Parathyroid adenoma (tissue), 2 donors: Measurements from ENCODE around the gene DPT.

ENCODE experiments used
- H2AFZ ChIP-seq: fragments of 300-600 bp; sonication (generic); one replicate; pipeline ENCODE4 v1.7.0; 2017; ENCODE audit warnings: antibody characterized with exemption, mild to moderate bottlenecking
- H3K27ac ChIP-seq: fragments of 300-600 bp; sonication (generic); one replicate; pipeline ENCODE4 v1.7.0; 2017
- H3K27me3 ChIP-seq: fragments of 300-600 bp; sonication (generic); one replicate; pipeline ENCODE4 v1.7.0; 2017; ENCODE audit warnings: low read length; ENCODE audit not compliant: control insufficient read depth, insufficient read depth
- H3K36me3 ChIP-seq: fragments of 300-600 bp; sonication (generic); one replicate; pipeline ENCODE4 v1.7.0; 2017; ENCODE audit warnings: low read length; ENCODE audit not compliant: control insufficient read depth, insufficient read depth
- H3K4me1 ChIP-seq: fragments of 300-600 bp; sonication (generic); one replicate; pipeline ENCODE4 v1.7.0; 2017; ENCODE audit warnings: control low read depth
- H3K4me2 ChIP-seq: fragments of 300-600 bp; sonication (generic); one replicate; pipeline ENCODE4 v1.7.0; 2017; ENCODE audit warnings: low read length
- H3K4me3 ChIP-seq: fragments of 300-600 bp; sonication (generic); one replicate; pipeline ENCODE4 v1.7.0; 2017; ENCODE audit warnings: low read depth, low read length
- H3K79me2 ChIP-seq: fragments of 300-600 bp; sonication (generic); one replicate; pipeline ENCODE4 v1.7.0; 2017; ENCODE audit warnings: control low read depth
- H3K9ac ChIP-seq: fragments of 300-600 bp; sonication (generic); one replicate; pipeline ENCODE4 v1.7.0; 2017; ENCODE audit warnings: mild to moderate bottlenecking
- H3K9me3 ChIP-seq: fragments of 300-600 bp; sonication (generic); one replicate; pipeline ENCODE4 v1.7.0; 2017; ENCODE audit warnings: low read length; ENCODE audit not compliant: control insufficient read depth
- TF ChIP-seq, protein P1 (sequence below): fragments of 300-600 bp; sonication (generic); IDR thresholded peaks from one replicate; pipeline ENCODE4 v1.7.0; 2017; ENCODE audit warnings: antibody characterized with exemption, mild to moderate bottlenecking
- donor health status: primary hyperparathyroidism.

Gene DPT

GRCh38 chr1:168709405-168710363 lies 19.3 kb downstream of the DPT start:
- no peaks in the 10 kb centered on the region for H3K27me3 ChIP-seq
- H2AFZ ChIP-seq, result no peak overlapping the region
- H3K4me3 ChIP-seq, result no peak overlapping the region
- H3K79me2 ChIP-seq, result no peaks in the 10 kb centered on the region
- no peaks in the 10 kb centered on the region for H3K4me1 ChIP-seq
- TF ChIP-seq, protein P1, sequence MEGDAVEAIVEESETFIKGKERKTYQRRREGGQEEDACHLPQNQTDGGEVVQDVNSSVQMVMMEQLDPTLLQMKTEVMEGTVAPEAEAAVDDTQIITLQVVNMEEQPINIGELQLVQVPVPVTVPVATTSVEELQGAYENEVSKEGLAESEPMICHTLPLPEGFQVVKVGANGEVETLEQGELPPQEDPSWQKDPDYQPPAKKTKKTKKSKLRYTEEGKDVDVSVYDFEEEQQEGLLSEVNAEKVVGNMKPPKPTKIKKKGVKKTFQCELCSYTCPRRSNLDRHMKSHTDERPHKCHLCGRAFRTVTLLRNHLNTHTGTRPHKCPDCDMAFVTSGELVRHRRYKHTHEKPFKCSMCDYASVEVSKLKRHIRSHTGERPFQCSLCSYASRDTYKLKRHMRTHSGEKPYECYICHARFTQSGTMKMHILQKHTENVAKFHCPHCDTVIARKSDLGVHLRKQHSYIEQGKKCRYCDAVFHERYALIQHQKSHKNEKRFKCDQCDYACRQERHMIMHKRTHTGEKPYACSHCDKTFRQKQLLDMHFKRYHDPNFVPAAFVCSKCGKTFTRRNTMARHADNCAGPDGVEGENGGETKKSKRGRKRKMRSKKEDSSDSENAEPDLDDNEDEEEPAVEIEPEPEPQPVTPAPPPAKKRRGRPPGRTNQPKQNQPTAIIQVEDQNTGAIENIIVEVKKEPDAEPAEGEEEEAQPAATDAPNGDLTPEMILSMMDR, result no peak
- H3K27ac ChIP-seq, result no peak overlapping the region
- H3K4me2 ChIP-seq, result no peak overlapping the region
- H3K9ac ChIP-seq, result no peak overlapping the region
- no peaks in the 10 kb centered on the region for H3K9me3 ChIP-seq
- no peaks in the 10 kb centered on the region for H3K36me3 ChIP-seq

DNA sequence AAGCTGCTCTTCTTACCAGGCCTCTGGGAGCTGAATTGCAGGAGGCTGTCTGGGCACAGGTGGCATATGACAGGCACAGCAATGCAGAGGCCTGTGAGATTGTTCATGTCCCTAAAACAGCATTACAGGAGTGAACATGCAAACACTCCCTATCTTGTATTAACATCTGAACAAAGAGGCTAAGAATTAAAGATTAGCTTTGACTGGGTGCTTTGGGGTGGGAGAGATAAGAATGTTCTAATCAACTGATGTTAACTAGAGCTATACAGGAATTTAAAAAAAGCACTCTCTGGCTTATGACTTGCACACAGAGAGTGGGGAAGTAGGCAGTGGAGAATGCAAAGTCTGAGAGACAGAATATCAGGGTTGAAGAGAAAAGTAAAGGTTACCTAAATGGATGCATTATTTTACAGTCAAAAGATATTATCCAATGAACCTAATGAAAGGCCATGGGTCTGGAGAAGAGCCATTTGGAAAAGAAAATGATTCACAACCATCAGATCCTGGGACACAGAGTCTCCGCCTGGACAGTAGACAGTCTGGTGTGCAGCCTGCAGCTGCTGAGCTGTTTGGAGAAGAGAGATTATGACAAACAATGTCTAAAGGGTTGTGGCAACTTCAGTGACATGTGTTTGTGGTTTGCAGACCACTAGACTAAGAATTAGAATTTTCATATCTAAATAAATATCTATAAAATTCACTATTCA lies 20.2 kb downstream of the DPT start:
- Histone ChIP-seq H3K27ac (no peak overlapping the region), H3K9ac (no peak overlapping the region), H3K36me3 (no peaks in the 10 kb centered on the region), H2AFZ (no peak overlapping the region), H3K27me3 (no peaks in the 10 kb centered on the region), H3K9me3 (no peaks in the 10 kb centered on the region), H3K4me2 (no peak overlapping the region), H3K4me1 (no peaks in the 10 kb centered on the region), H3K4me3 (no peak overlapping the region), H3K79me2 (no peaks in the 10 kb centered on the region)
- TF ChIP-seq, protein P1, result no peak

DNA sequence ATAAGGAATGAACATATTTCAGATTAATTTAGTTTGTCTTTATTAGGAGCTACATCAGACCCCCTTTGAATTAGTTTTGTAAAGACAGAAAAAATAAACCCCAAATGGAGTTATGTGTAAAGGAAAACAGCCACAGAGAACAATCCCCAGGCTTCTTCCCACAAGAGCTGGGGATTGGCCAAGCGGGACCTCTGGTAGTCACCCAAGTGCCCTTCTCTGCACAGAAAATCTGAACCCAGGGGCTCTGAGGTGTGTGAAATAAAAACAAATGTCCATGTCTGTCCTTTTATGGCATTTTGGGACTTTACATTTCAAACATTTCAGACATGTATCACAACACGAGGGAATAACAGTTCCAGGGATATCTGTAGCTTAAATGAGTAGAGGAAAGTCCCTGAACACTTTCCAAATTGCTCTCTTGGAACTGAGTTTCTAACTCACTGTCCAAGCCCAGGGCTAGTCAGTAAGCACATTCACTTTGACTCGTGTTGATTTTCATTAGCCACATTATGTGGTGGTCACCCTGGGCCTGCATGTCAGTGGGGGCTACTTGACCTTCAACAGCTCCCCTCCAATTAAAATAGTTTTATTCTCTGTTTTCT lies 22.5 kb downstream of the DPT start:
- Histone ChIP-seq H3K4me3 (no peak overlapping the region), H3K27me3 (no peaks in the 10 kb centered on the region), H3K9ac (no peak overlapping the region), H2AFZ (no peak overlapping the region), H3K4me2 (no peak overlapping the region), H3K79me2 (no peaks in the 10 kb centered on the region), H3K36me3 (no peaks in the 10 kb centered on the region), H3K27ac (no peak overlapping the region), H3K9me3 (no peaks in the 10 kb centered on the region), H3K4me1 (no peaks in the 10 kb centered on the region)
- TF ChIP-seq, protein P1, result no peak

DNA sequence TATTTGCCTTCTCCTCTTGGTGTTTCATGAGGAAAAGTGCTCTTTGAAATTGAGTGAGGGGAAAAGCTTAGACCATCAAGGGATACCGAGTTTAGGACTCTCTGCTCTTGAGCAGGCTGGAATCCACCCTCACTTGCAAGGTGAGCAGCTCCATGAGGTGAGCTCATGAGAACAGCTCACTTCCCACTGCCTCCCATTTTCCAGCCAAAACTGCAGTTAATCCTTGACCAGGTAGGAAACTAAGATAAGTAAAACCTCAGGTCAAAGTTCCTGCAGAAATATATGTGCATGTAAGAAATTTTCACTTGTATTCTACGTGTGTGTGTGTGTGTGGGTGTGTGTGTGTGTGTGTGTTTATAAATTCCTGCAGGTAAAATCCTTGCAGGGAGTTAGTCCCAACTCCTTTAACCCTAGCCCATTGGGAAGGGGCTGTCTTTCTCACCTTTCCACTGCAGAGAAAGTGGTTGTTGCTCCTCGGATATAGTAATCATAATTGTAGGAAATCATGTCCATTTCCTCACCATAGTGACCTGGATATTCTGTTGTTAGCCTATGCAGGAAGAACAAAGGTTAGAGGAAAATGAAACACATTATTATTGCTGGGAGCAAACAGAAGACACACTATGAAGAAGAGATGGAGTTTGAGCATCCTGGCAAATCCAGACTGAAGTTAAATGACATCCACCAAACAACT lies 28.3 kb downstream of the DPT start:
- no peaks in the 10 kb centered on the region for H3K79me2 ChIP-seq
- H3K9me3 ChIP-seq, result no peaks in the 10 kb centered on the region
- no peak overlapping the region for H2AFZ ChIP-seq
- no peak overlapping the region for H3K4me2 ChIP-seq
- no peaks in the 10 kb centered on the region for H3K36me3 ChIP-seq
- no peaks in the 10 kb centered on the region for H3K4me1 ChIP-seq
- no peaks in the 10 kb centered on the region for H3K27me3 ChIP-seq
- no peak overlapping the region for H3K27ac ChIP-seq
- H3K9ac ChIP-seq, result no peak overlapping the region
- TF ChIP-seq, protein P1, result no peak
- no peak overlapping the region for H3K4me3 ChIP-seq
